ENCODE results near the gene YEATS2.

GRCh38 chr3:183794452-183794851, 96.9 kb downstream of the YEATS2 start:
- TF ChIP-seq CTCF (IDR thresholded peaks at IDR 0.05) (no peak), POLR2A (IDR thresholded peaks at IDR 0.05) (no peak), POLR2AphosphoS5 (IDR thresholded peaks at IDR 0.05) (no peak), EP300 (IDR thresholded peaks at IDR 0.05) (no peak)

All from stomach (tissue), 4 donors.